ENCODE results near the gene CADPS.

Gene CADPS

GRCh38 chr3:62811119-62811518 lies 64.1 kb downstream of the CADPS start:
- DNase-seq = no peak

GRCh38 chr3:62809369-62809768 lies 65.8 kb downstream of the CADPS start:
- no peak for DNase-seq

- DNase-seq = no peak
Measured at GRCh38 chr3:62805580-62806277, 69.5 kb downstream of the CADPS start.

- no peak for DNase-seq
Measured at GRCh38 chr3:62805106-62805505, 70.1 kb downstream of the CADPS start.

GRCh38 chr3:62803276-62803675 lies 71.9 kb downstream of the CADPS start:
- no peak for DNase-seq

- DNase-seq = no peak
Measured at GRCh38 chr3:62798000-62798399, 77.2 kb downstream of the CADPS start.

GRCh38 chr3:62797132-62797531 lies 78.1 kb downstream of the CADPS start:
- no peak for DNase-seq

GRCh38 chr3:62795978-62796657 lies 79.1 kb downstream of the CADPS start:
- DNase-seq = no peak

- DNase-seq = peak; percentile 51
Measured at GRCh38 chr3:62793946-62794345, 81.3 kb downstream of the CADPS start.

GRCh38 chr3:62785384-62785783 lies 89.8 kb downstream of the CADPS start:
- DNase-seq = no peak

GRCh38 chr3:62781121-62781520 lies 94.1 kb downstream of the CADPS start:
- DNase-seq = no peak

GRCh38 chr3:62777674-62778073 lies 97.5 kb downstream of the CADPS start:
- DNase-seq = no peak

GRCh38 chr3:62777130-62777529 lies 98.1 kb downstream of the CADPS start:
- no peak for DNase-seq

- peak; percentile 46 for DNase-seq
Measured at GRCh38 chr3:62774221-62774620, 101.0 kb downstream of the CADPS start.

GRCh38 chr3:62771331-62772072 lies 103.7 kb downstream of the CADPS start:
- DNase-seq = no peak

- no peak for DNase-seq
Measured at GRCh38 chr3:62768896-62769295, 106.3 kb downstream of the CADPS start.

GRCh38 chr3:62761711-62762110 lies 113.5 kb downstream of the CADPS start:
- DNase-seq = no peak

GRCh38 chr3:62761311-62761710 lies 113.9 kb downstream of the CADPS start:
- DNase-seq = no peak

GRCh38 chr3:62758296-62759066 lies 116.7 kb downstream of the CADPS start:
- DNase-seq = no peak

- no peak for DNase-seq
Measured at GRCh38 chr3:62757045-62757444, 118.2 kb downstream of the CADPS start.

- no peak for DNase-seq
Measured at GRCh38 chr3:62755285-62755684, 119.9 kb downstream of the CADPS start.

- DNase-seq = no peak
Measured at GRCh38 chr3:62749657-62750056, 125.6 kb downstream of the CADPS start.

GRCh38 chr3:62749130-62749529 lies 126.1 kb downstream of the CADPS start:
- DNase-seq = no peak
